ENCODE results near the gene ZNF511.

GRCh38 chr10:133270773-133271297 is 37.9 kb upstream of the ZNF511 start:
- TF ChIP-seq, protein P1, sequence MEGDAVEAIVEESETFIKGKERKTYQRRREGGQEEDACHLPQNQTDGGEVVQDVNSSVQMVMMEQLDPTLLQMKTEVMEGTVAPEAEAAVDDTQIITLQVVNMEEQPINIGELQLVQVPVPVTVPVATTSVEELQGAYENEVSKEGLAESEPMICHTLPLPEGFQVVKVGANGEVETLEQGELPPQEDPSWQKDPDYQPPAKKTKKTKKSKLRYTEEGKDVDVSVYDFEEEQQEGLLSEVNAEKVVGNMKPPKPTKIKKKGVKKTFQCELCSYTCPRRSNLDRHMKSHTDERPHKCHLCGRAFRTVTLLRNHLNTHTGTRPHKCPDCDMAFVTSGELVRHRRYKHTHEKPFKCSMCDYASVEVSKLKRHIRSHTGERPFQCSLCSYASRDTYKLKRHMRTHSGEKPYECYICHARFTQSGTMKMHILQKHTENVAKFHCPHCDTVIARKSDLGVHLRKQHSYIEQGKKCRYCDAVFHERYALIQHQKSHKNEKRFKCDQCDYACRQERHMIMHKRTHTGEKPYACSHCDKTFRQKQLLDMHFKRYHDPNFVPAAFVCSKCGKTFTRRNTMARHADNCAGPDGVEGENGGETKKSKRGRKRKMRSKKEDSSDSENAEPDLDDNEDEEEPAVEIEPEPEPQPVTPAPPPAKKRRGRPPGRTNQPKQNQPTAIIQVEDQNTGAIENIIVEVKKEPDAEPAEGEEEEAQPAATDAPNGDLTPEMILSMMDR (IDR thresholded peaks at IDR 0.05; ENCODE audit: insufficient read depth, low read depth, low read length): no peak
- no peak for TF ChIP-seq EZH2 (IDR thresholded peaks at IDR 0.05; ENCODE audit: insufficient read depth, low read length)
